Adipocyte (in vitro differentiated cells): ENCODE measurements around the gene TBCA.
"Not testable (repeated sequence)": the region's sequence is repeated elsewhere in the genome, so short reads cannot be mapped to it uniquely, and the experiment has no call there.

ENCODE experiments used
- DNase-seq: peaks from one replicate; pipeline ENCODE4 v3.0.0-alpha.2; 2015; ENCODE audit warnings: low read depth
- H3K27me3 ChIP-seq: replicated peaks from 2 replicates; pipeline ENCODE4 v1.7.0; 2013; ENCODE audit warnings: mild to moderate bottlenecking, low read length, moderate library complexity; ENCODE audit not compliant: control insufficient read depth, insufficient read depth
- H3K36me3 ChIP-seq: 2 replicates; pipeline ENCODE4 v1.7.0; 2013; ENCODE audit warnings: low read length, mild to moderate bottlenecking, moderate library complexity; ENCODE audit not compliant: control insufficient read depth, insufficient read depth, severe bottlenecking
- H3K4me1 ChIP-seq: 2 replicates; pipeline ENCODE4 v1.7.0; 2013; ENCODE audit warnings: mild to moderate bottlenecking, low read length, moderate library complexity; ENCODE audit not compliant: control insufficient read depth, insufficient read depth
- H3K4me3 ChIP-seq: 2 replicates; pipeline ENCODE4 v1.7.0; 2013; ENCODE audit warnings: mild to moderate bottlenecking, low read length, moderate library complexity
- H3K9ac ChIP-seq: 2 replicates; pipeline ENCODE4 v1.7.0; 2013; ENCODE audit warnings: mild to moderate bottlenecking, low read length, moderate library complexity
- H3K9me3 ChIP-seq: 2 replicates; pipeline ENCODE4 v1.7.0; 2013; ENCODE audit warnings: mild to moderate bottlenecking, low read length, moderate library complexity; ENCODE audit not compliant: control insufficient read depth

TBCA gene

GRCh38 chr5:77699569-77699968 lies 76.6 kb downstream of the TBCA start:
- not testable (repeated sequence) for H3K27me3 ChIP-seq, H3K9ac ChIP-seq, DNase-seq, H3K9me3 ChIP-seq, H3K4me3 ChIP-seq, H3K4me1 ChIP-seq
- H3K36me3 ChIP-seq, result peaks cover 70% of the 10 kb centered on the region

- no peak overlapping the region for H3K9ac ChIP-seq
- DNase-seq, result no peak
- peaks cover 3% of the 10 kb centered on the region for H3K4me1 ChIP-seq
- peaks cover 65% of the 10 kb centered on the region for H3K36me3 ChIP-seq
- H3K27me3 ChIP-seq, result no peaks in the 10 kb centered on the region
- H3K4me3 ChIP-seq, result no peak overlapping the region
- peaks cover 8% of the 10 kb centered on the region for H3K9me3 ChIP-seq
These were observed 77.2 kb downstream of the TBCA start for GRCh38 chr5:77698920-77699319.

GRCh38 chr5:77697692-77698091 lies 78.4 kb downstream of the TBCA start:
- peaks cover 8% of the 10 kb centered on the region for H3K9me3 ChIP-seq
- H3K27me3 ChIP-seq, result no peaks in the 10 kb centered on the region
- peaks cover 63% of the 10 kb centered on the region for H3K36me3 ChIP-seq
- H3K4me3 ChIP-seq, result no peak overlapping the region
- H3K4me1 ChIP-seq, result peaks cover 3% of the 10 kb centered on the region
- no peak for DNase-seq
- no peak overlapping the region for H3K9ac ChIP-seq

- no peak for DNase-seq
- peaks cover 60% of the 10 kb centered on the region for H3K36me3 ChIP-seq
- no peak overlapping the region for H3K9ac ChIP-seq
- H3K4me3 ChIP-seq, result no peak overlapping the region
- H3K27me3 ChIP-seq, result no peaks in the 10 kb centered on the region
- H3K9me3 ChIP-seq, result peaks cover 8% of the 10 kb centered on the region
- H3K4me1 ChIP-seq, result peaks cover 3% of the 10 kb centered on the region
These were observed 80.0 kb downstream of the TBCA start for GRCh38 chr5:77696120-77696519.

GRCh38 chr5:77693913-77694312 lies 82.2 kb downstream of the TBCA start:
- Histone ChIP-seq H3K4me1 (no peaks in the 10 kb centered on the region), H3K4me3 (no peak overlapping the region), H3K9ac (no peak overlapping the region), H3K36me3 (peaks cover 61% of the 10 kb centered on the region), H3K27me3 (no peaks in the 10 kb centered on the region), H3K9me3 (peaks cover 8% of the 10 kb centered on the region)
- no peak for DNase-seq

- Histone ChIP-seq H3K36me3 (peaks cover 10% of the 10 kb centered on the region), H3K9me3 (no peaks in the 10 kb centered on the region), H3K9ac (no peak overlapping the region), H3K4me1 (peaks cover 9% of the 10 kb centered on the region), H3K27me3 (no peaks in the 10 kb centered on the region), H3K4me3 (peak overlapping the region; percentile 19)
- DNase-seq, result no peak
These were observed 92.9 kb downstream of the TBCA start for GRCh38 chr5:77683171-77683732.

GRCh38 chr5:77670526-77670925 lies 105.6 kb downstream of the TBCA start:
- Histone ChIP-seq H3K4me3 (no peak overlapping the region), H3K27me3 (no peaks in the 10 kb centered on the region), H3K36me3 (no peaks in the 10 kb centered on the region), H3K9me3 (peaks cover 4% of the 10 kb centered on the region), H3K4me1 (peaks cover 10% of the 10 kb centered on the region), H3K9ac (no peak overlapping the region)
- no peak for DNase-seq

- DNase-seq, result no peak
These were observed 106.5 kb downstream of the TBCA start for GRCh38 chr5:77669677-77670076.

GRCh38 chr5:77663090-77663863 lies 112.9 kb downstream of the TBCA start:
- Histone ChIP-seq H3K9me3 (no peaks in the 10 kb centered on the region), H3K36me3 (no peaks in the 10 kb centered on the region), H3K4me1 (peaks cover 13% of the 10 kb centered on the region), H3K27me3 (no peaks in the 10 kb centered on the region), H3K9ac (no peak overlapping the region), H3K4me3 (peak overlapping the region; percentile 4)
- peak; percentile 39 for DNase-seq

More at GRCh38 chr5:77669677-77670076, 106.5 kb downstream of the TBCA start:
- Histone ChIP-seq H3K9me3 (no peaks in the 10 kb centered on the region), H3K9ac (no peak overlapping the region), H3K27me3 (no peaks in the 10 kb centered on the region), H3K4me1 (peaks cover 10% of the 10 kb centered on the region), H3K36me3 (no peaks in the 10 kb centered on the region), H3K4me3 (no peak overlapping the region)

GRCh38 chr5:77662635-77663034 lies 113.5 kb downstream of the TBCA start:
- Histone ChIP-seq H3K36me3 (no peaks in the 10 kb centered on the region), H3K4me1 (peaks cover 13% of the 10 kb centered on the region), H3K4me3 (no peak overlapping the region), H3K9me3 (no peaks in the 10 kb centered on the region), H3K27me3 (no peaks in the 10 kb centered on the region), H3K9ac (no peak overlapping the region)
- no peak for DNase-seq

GRCh38 chr5:77658662-77659061 lies 117.5 kb downstream of the TBCA start:
- H3K27me3 ChIP-seq, result no peaks in the 10 kb centered on the region
- no peak overlapping the region for H3K4me3 ChIP-seq
- no peaks in the 10 kb centered on the region for H3K36me3 ChIP-seq
- H3K9me3 ChIP-seq, result peaks cover 2% of the 10 kb centered on the region
- peaks cover 12% of the 10 kb centered on the region for H3K4me1 ChIP-seq
- no peak for DNase-seq
- no peak overlapping the region for H3K9ac ChIP-seq
